ENCODE data around the gene NGLY1. TPM values are rescaled to one million over a fixed set of nuclear protein-coding genes. Genes with fewer than 3 reads are reported as not detected.

NGLY1 gene
- total RNA-seq, 1 donor from 2014 or later, result 31.7 TPM

- Histone ChIP-seq H3K27me3 (no peaks in the 10 kb centered on the region), H3K27ac (no peak overlapping the region), H3K4me1 (no peaks in the 10 kb centered on the region), H3K9me3 (no peaks in the 10 kb centered on the region), H3K36me3 (no peaks in the 10 kb centered on the region), H3K4me3 (no peak overlapping the region)
- TF ChIP-seq POLR2A (IDR thresholded peaks at IDR 0.05) (no peak), POLR2AphosphoS5 (IDR thresholded peaks at IDR 0.05; ENCODE audit: insufficient read depth in 1 of 2, low read depth in 1 of 2) (peak in 1 of 2 donors; percentile 18), CTCF (IDR thresholded peaks at IDR 0.05) (no peak)
- DNase-seq (ENCODE audit: extremely low spot score in 2 of 2), result no peak
- intact Hi-C loops (cut with DNase I), result no loop called here
Measured at GRCh38 chr3:25817638-25818037, 34.4 kb upstream of the NGLY1 start.

GRCh38 chr3:25817107-25817506 is 33.9 kb upstream of the NGLY1 start:
- no peak for TF ChIP-seq CTCF (IDR thresholded peaks at IDR 0.05)
- TF ChIP-seq POLR2AphosphoS5 (IDR thresholded peaks at IDR 0.05; ENCODE audit: insufficient read depth in 1 of 2, low read depth in 1 of 2), result no peak
- TF ChIP-seq POLR2A (IDR thresholded peaks at IDR 0.05), result no peak
- no peak overlapping the region for H3K4me3 ChIP-seq
- no peaks in the 10 kb centered on the region for H3K27me3 ChIP-seq
- H3K36me3 ChIP-seq, result no peaks in the 10 kb centered on the region
- no peak for DNase-seq (ENCODE audit: extremely low spot score in 2 of 2)
- intact Hi-C loops (cut with DNase I), result no loop called here
- no peak overlapping the region for H3K27ac ChIP-seq
- no peaks in the 10 kb centered on the region for H3K4me1 ChIP-seq
- H3K9me3 ChIP-seq, result no peaks in the 10 kb centered on the region

DNA sequence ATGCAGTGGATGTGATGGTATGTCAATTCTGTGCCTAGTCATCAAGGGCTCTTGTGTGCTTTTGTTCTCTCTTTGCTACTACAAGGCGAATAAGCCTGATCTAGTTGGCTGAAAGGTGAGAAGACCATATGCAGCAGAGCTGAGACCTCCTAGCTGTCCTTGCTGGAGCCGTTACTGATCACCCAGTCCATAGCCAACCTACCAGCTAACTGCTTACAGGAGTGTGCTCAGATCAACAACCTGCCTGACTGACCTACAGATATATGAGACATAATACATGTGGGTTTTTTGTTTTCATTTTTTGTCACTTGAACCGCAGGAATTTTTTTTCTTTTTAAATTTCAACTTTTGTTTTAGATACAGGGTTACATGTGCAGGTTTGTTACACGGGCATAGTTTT is 29.4 kb upstream of the NGLY1 start:
- no peaks in the 10 kb centered on the region for H3K27me3 ChIP-seq
- intact Hi-C loops (cut with DNase I), result no loop called here
- TF ChIP-seq POLR2AphosphoS5 (IDR thresholded peaks at IDR 0.05; ENCODE audit: insufficient read depth in 1 of 2, low read depth in 1 of 2) (no peak), POLR2A (IDR thresholded peaks at IDR 0.05) (no peak), CTCF (IDR thresholded peaks at IDR 0.05) (no peak)
- H3K36me3 ChIP-seq, result no peaks in the 10 kb centered on the region
- no peak overlapping the region for H3K4me3 ChIP-seq
- no peaks in the 10 kb centered on the region for H3K9me3 ChIP-seq
- H3K4me1 ChIP-seq, result no peaks in the 10 kb centered on the region
- DNase-seq (ENCODE audit: extremely low spot score in 2 of 2), result no peak
- H3K27ac ChIP-seq, result no peak overlapping the region

GRCh38 chr3:25804676-25805075 is 21.4 kb upstream of the NGLY1 start:
- no peak for TF ChIP-seq POLR2AphosphoS5 (IDR thresholded peaks at IDR 0.05; ENCODE audit: insufficient read depth in 1 of 2, low read depth in 1 of 2)
- no peak for TF ChIP-seq POLR2A (IDR thresholded peaks at IDR 0.05)
- TF ChIP-seq CTCF (IDR thresholded peaks at IDR 0.05), result no peak
- Histone ChIP-seq H3K4me1 (no peaks in the 10 kb centered on the region), H3K27me3 (no peaks in the 10 kb centered on the region), H3K9me3 (no peaks in the 10 kb centered on the region), H3K4me3 (no peak overlapping the region), H3K27ac (no peak overlapping the region), H3K36me3 (no peaks in the 10 kb centered on the region)
- DNase-seq (ENCODE audit: extremely low spot score in 2 of 2), result no peak
- intact Hi-C loops (cut with DNase I), result no loop called here

- DNase-seq (ENCODE audit: extremely low spot score in 2 of 2), result no peak
- Histone ChIP-seq H3K27me3 (no peaks in the 10 kb centered on the region), H3K27ac (no peak overlapping the region), H3K4me1 (no peaks in the 10 kb centered on the region), H3K4me3 (no peak overlapping the region), H3K9me3 (no peaks in the 10 kb centered on the region), H3K36me3 (no peaks in the 10 kb centered on the region)
- no peak for TF ChIP-seq POLR2A (IDR thresholded peaks at IDR 0.05)
- no peak for TF ChIP-seq POLR2AphosphoS5 (IDR thresholded peaks at IDR 0.05; ENCODE audit: insufficient read depth in 1 of 2, low read depth in 1 of 2)
- no peak for TF ChIP-seq CTCF (IDR thresholded peaks at IDR 0.05)
- intact Hi-C loops (cut with DNase I), result no loop called here
Measured at GRCh38 chr3:25803833-25804232, 20.6 kb upstream of the NGLY1 start.
